Kidney (tissue), 22 donors: ENCODE measurements around the gene PMPCA. TPM values are rescaled to one million over a fixed set of nuclear protein-coding genes. Genes with fewer than 3 reads are reported as not detected.

Experiments
- DNase-seq, 5 donors: peaks; one replicate each; pipeline ENCODE4 v3.0.0-alpha.2; 2013 to 2020
- FAIRE-seq: peaks from 2 replicates; lab custom pipeline; 2012; peaks lifted over from hg19 to GRCh38; lab: Jason Lieb, UNC
- H3K27ac ChIP-seq, 2 donors: one replicate each; pipeline ENCODE4 v1.7.0; 2013; ENCODE audit warnings: low read depth in 2 of 2, low read length in 2 of 2, inconsistent platforms in 1 of 2
- H3K27me3 ChIP-seq: one replicate; pipeline ENCODE4 v1.7.1; 2013; ENCODE audit warnings: low read length, inconsistent platforms; ENCODE audit not compliant: control insufficient read depth, insufficient read depth
- H3K36me3 ChIP-seq, 3 donors: one replicate each; pipeline versions ENCODE4 v1.7.0 to v1.7.1; 2013; ENCODE audit warnings: low read length in 3 of 3, control low read depth in 1 of 3, inconsistent platforms in 1 of 3; ENCODE audit not compliant: insufficient read depth in 3 of 3, control insufficient read depth in 2 of 3
- H3K4me1 ChIP-seq, 3 donors: one replicate each; pipeline versions ENCODE4 v1.7.0 to v1.7.1; 2013; ENCODE audit warnings: low read length in 3 of 3, inconsistent platforms in 1 of 3, low read depth in 1 of 3; ENCODE audit not compliant: control insufficient read depth in 2 of 3, insufficient read depth in 2 of 3
- H3K4me3 ChIP-seq, 3 donors: one replicate each; pipeline versions ENCODE4 v1.7.0 to v1.8.1; 2013; ENCODE audit warnings: low read length in 3 of 3, control low read depth in 1 of 3, inconsistent platforms in 1 of 3
- H3K9ac ChIP-seq, 3 donors: one replicate each; pipeline versions ENCODE4 v1.7.0 to v1.7.1; 2013; ENCODE audit warnings: low read length in 3 of 3, control low read depth in 1 of 3, inconsistent platforms in 1 of 3
- H3K9me3 ChIP-seq, 3 donors: one replicate each; pipeline versions ENCODE4 v1.7.0 to v1.7.1; 2013; ENCODE audit warnings: low read length in 3 of 3, control low read depth in 1 of 3, inconsistent platforms in 1 of 3; ENCODE audit not compliant: control insufficient read depth in 2 of 3, insufficient read depth in 1 of 3
- intact Hi-C: fragments of 100-400 bp; cut with DNase I; formaldehyde crosslinking; loops from one replicate; pipeline ENCODE4 v1.11.1; 2022
- long read RNA-seq, 10 donors: library from polyadenylated mRNA in 1 of 10; unstranded in 1 of 10; transcript quantifications; one replicate each; pipeline ENCODE4 v2.0.0 and lab custom pipeline, GENCODE V29; 2021 to 2026
- polyA plus RNA-seq: library from polyadenylated mRNA; stranded (reverse); fragments of 350-450 nt; fragmentation: Illumina TruSeq; extraction: RNeasy Lipid Tissue Mini Kit (QIAGEN cat#74804); gene quantifications from one replicate; pipeline ENCODE4 v1.2.3, GENCODE V29; 2014; ENCODE audit warnings: low read depth, low replicate concordance; ENCODE audit not compliant: insufficient read depth
- total RNA-seq: library from RNA; stranded (reverse); fragmentation: NEBNext Ultra II Directional; extraction: Animal tissue kit (Norgen Biotek cat#: 25700); gene quantifications from one replicate; pipeline ENCODE4 v1.2.1, GENCODE V29; 2021
- TF ChIP-seq, protein P1 (sequence below): IDR thresholded peaks from 3 replicates; pipeline ENCODE4 v1.5.1; 2012; ENCODE audit warnings: mild to moderate bottlenecking, moderate library complexity, borderline replicate concordance; ENCODE audit not compliant: insufficient read depth; ENCODE audit errors: extremely low read depth
- donor health status: control.
- donor health status: control.
- donor health status: control.
- donor health status: control.
- donor health status: control.
- donor health status: DM: yes; HTN: yes; CAD: no.
- donor health status: Normal renal cell carcinoma (clear cell type).

The PMPCA gene, protein sequence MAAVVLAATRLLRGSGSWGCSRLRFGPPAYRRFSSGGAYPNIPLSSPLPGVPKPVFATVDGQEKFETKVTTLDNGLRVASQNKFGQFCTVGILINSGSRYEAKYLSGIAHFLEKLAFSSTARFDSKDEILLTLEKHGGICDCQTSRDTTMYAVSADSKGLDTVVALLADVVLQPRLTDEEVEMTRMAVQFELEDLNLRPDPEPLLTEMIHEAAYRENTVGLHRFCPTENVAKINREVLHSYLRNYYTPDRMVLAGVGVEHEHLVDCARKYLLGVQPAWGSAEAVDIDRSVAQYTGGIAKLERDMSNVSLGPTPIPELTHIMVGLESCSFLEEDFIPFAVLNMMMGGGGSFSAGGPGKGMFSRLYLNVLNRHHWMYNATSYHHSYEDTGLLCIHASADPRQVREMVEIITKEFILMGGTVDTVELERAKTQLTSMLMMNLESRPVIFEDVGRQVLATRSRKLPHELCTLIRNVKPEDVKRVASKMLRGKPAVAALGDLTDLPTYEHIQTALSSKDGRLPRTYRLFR
- 45.6 TPM for total RNA-seq
- polyA plus RNA-seq: 50.1 TPM
- long read RNA-seq, donor 1, transcript PMPCA-201 (13 exons, 2,174 nt): major isoform, 8 of 18 reads
- long read RNA-seq, donor 1, partial matches to known transcripts: 8 of 18 reads
- long read RNA-seq, donor 1, other reads (novel, unspliced or antisense): 0 of 18 reads
- long read RNA-seq, donor 2, transcript PMPCA-201 (13 exons, 2,174 nt): major isoform, 13 of 30 reads
- long read RNA-seq, donor 2, partial matches to known transcripts: 14 of 30 reads
- long read RNA-seq, donor 2, other reads (novel, unspliced or antisense): 0 of 30 reads
- long read RNA-seq, donor 3, transcript PMPCA-201 (13 exons, 2,174 nt): major isoform, 15 of 34 reads
- long read RNA-seq, donor 3, partial matches to known transcripts: 16 of 34 reads
- long read RNA-seq, donor 3, other reads (novel, unspliced or antisense): 0 of 34 reads
- long read RNA-seq, donor 4, transcript PMPCA-201 (13 exons, 2,174 nt): major isoform, 21 of 30 reads
- long read RNA-seq, donor 4, partial matches to known transcripts: 7 of 30 reads
- long read RNA-seq, donor 4, other reads (novel, unspliced or antisense): 0 of 30 reads
- long read RNA-seq, donor 5, partial matches to known transcripts: 0 of 4 reads
- long read RNA-seq, donor 5, other reads (novel, unspliced or antisense): 0 of 4 reads
- long read RNA-seq, donor 6, partial matches to known transcripts: 6 of 10 reads
- long read RNA-seq, donor 6, other reads (novel, unspliced or antisense): 0 of 10 reads
- long read RNA-seq, donor 7, transcript PMPCA-201 (13 exons, 2,174 nt): major isoform, 50 of 76 reads
- long read RNA-seq, donor 7, partial matches to known transcripts: 13 of 76 reads
- long read RNA-seq, donor 7, other reads (novel, unspliced or antisense): 13 of 76 reads
- long read RNA-seq, donor 8, transcript PMPCA-201 (13 exons, 2,174 nt): major isoform, 9 of 19 reads
- long read RNA-seq, donor 8, partial matches to known transcripts: 8 of 19 reads
- long read RNA-seq, donor 8, other reads (novel, unspliced or antisense): 0 of 19 reads
- long read RNA-seq, donor 9, partial matches to known transcripts: 0 of 4 reads
- long read RNA-seq, donor 9, other reads (novel, unspliced or antisense): 0 of 4 reads
- long read RNA-seq, donor 10, transcript PMPCA-201 (13 exons, 2,174 nt): major isoform, 6 of 23 reads
- long read RNA-seq, donor 10, partial matches to known transcripts: 14 of 23 reads
- long read RNA-seq, donor 10, other reads (novel, unspliced or antisense): 0 of 23 reads

DNA sequence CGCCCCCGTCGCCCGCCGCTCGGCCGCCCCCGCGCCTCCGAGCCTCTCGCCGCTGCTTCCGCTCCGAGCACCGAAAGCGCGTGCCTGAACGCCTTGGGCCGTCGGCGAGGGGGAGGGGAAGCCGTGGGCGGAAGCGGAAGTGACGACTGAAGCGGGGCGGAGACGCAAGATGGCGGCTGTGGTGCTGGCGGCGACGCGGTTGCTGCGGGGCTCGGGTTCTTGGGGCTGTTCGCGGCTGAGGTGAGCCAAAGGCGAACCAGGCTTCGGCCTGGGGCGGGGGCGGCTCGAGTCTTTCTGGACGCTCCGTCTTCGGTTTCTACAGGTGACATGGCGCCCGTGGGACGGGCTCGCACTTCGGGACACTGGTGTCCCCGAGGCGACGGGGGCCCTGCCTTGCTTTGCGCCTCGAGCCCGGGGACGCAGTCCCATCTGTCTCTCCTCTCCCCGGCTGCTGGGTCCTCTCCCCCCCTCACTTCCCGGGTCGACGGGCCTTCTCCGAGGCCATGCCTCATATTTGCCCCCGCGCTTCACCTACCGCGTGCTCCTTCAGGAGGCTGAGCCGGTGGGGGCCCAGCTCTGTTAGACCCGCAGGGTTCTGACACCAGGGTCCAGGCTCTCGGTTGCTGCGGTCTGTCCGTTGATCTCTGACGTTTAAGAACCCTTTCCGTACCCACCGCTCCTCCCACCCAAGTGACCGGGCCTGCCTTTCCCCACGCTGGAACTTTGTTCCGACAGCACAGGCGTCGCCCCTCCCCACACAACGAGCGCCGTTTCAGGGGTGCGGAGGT is at the start of gene PMPCA, which contains the start of gene ENTR1:
Gene PMPCA, plus strand, starts transcription at position 159 of the 788 bp plus-strand sequence. Its CDS starts 11 bp downstream, at position 170.
Gene ENTR1, minus strand, starts transcription at position 115 of the 788 bp plus-strand sequence. CDS start 217 bp downstream, outside the sequence.
- Histone ChIP-seq H3K27ac (peak within 1 kb of the TSS in 1 of 2 donors; percentile 40), H3K9me3 (no peaks in the 10 kb centered on the region), H3K4me3 (peak within 1 kb of the TSS; percentile 78 to 90 (median 81)), H3K9ac (peak within 1 kb of the TSS; percentile 48 to 84 (median 50)), H3K4me1 (peaks cover 0 to 19% (median 7%) of the 10 kb centered on the region in 3 donors), H3K36me3 (peaks cover 3 to 35% (median 22%) of the 10 kb centered on the region in 3 donors), H3K27me3 (no peaks in the 10 kb centered on the region)
- DNase-seq (peak; percentile 92 to 97 (median 94)), FAIRE-seq (no peak)
- intact Hi-C loops: no loop called here
- TF ChIP-seq, protein P1, sequence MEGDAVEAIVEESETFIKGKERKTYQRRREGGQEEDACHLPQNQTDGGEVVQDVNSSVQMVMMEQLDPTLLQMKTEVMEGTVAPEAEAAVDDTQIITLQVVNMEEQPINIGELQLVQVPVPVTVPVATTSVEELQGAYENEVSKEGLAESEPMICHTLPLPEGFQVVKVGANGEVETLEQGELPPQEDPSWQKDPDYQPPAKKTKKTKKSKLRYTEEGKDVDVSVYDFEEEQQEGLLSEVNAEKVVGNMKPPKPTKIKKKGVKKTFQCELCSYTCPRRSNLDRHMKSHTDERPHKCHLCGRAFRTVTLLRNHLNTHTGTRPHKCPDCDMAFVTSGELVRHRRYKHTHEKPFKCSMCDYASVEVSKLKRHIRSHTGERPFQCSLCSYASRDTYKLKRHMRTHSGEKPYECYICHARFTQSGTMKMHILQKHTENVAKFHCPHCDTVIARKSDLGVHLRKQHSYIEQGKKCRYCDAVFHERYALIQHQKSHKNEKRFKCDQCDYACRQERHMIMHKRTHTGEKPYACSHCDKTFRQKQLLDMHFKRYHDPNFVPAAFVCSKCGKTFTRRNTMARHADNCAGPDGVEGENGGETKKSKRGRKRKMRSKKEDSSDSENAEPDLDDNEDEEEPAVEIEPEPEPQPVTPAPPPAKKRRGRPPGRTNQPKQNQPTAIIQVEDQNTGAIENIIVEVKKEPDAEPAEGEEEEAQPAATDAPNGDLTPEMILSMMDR: no peak

DNA sequence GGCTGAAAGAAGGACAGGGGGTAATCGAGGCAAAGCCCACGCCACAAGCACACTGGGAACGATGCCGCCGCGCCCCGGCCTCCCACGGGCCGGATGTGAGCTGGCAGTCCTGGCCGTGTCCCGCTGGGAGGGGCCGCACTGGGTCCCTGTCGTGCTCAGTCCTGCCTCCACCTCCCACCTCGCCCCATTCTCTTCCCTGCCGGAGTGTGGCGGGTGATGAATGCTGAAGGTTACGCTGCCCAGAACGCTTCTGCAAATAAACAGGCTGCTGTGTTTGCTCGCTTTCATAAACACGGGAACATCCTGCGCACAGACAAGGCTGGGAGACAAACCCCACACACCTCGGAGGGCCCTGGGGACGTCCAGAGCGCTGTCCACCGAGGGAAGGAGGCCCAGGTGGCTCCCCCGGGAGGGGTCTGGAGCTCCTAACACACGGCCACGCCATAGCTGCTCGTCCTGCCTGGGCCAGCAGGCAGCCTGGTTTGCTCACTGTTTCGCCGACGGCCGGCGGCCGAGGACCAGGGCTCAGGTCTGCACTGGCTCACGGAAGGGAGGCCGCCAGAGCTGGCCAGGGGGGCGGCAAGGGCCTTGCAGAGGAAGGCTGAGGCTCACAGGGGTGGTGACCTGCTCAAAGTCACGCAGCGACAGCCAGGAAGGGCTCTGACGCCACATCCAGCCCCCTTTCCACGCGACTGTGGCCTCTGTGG is 49.3 kb upstream of the PMPCA start:
- intact Hi-C loops: no loop called here
- Histone ChIP-seq H3K9ac (no peak overlapping the region), H3K9me3 (no peaks in the 10 kb centered on the region), H3K36me3 (no peaks in the 10 kb centered on the region), H3K27ac (no peak overlapping the region), H3K4me3 (no peak overlapping the region), H3K4me1 (peaks cover 0 to 10% (median 0%) of the 10 kb centered on the region in 3 donors), H3K27me3 (no peaks in the 10 kb centered on the region)
- TF ChIP-seq, protein P1: no peak
- FAIRE-seq: no peak
- DNase-seq: no peak
